HG03342 (cell line): ENCODE measurements around the gene OR52H1.
A peak's percentile ranks its signal among the peaks of the same experiment; 100 is the strongest.
"Not testable (repeated sequence)": the region's sequence is repeated elsewhere in the genome, so short reads cannot be mapped to it uniquely, and the experiment has no call there.

Experiments used
- ATAC-seq: cut with Tn5 transposase; IDR thresholded peaks from one replicate; pipeline ENCODE4 v1.9.1; 2021; ENCODE audit warnings: mild to moderate bottlenecking, moderate library complexity; ENCODE audit not compliant: unreplicated experiment

OR52H1 gene

DNA sequence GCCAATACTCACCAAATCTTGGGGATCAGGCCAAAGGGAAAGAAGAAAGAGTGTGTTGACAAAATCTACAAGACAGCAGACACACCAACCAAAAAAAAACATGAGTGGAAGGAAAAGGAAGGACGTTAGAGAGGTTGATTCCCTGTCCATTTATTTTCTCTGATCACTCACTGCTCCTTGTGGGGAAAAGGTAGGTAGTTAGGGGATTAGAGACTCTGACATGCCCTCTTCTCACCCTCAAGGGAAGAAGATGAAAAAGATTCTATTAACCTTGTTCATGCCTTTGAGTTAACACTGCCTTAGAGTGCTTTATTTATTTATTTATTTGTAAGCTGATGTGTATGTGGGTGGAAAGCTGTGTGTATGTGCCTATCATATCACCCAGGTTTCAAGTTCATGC lies at the start of gene OR52H1:
Gene OR52H1 (minus strand): TSS at position 101 of the 400 bp plus-strand sequence. CDS start 3,035 bp downstream, outside the sequence.
- ATAC-seq, result no peak

GRCh38 chr11:5597953-5598352 lies 49.6 kb upstream of the OR52H1 start:
- ATAC-seq, result no peak

DNA sequence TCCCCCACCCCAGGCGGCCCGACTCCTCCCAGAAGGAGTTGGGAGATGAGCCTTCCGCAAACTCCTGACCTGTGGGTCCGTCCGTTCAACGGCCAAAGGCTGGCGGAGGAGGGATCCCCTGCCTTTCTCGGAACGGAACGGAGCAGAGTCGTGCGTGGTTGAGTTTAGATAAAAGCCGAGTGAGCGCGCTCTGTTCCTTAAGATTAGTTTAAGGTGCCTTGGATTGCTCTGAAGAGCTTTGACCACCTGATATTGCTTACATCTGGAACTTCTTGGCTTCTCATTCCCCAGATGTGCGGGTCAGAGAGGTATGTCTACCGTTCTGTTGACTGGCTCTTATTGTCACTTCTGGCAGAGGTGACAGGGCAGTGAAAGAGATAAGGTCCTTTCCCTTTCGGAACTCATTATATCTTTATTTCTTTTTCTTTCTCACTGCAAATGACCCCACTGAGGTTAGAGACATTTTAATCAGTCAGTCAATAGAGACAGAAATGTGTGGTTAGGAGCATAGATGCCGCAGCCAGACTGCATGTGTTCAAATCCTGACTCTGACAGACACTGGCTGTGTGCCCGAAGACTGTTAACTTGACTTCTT lies 48.4 kb upstream of the OR52H1 start, which contains the start of gene TRIM6:
Gene TRIM6 (plus strand): TSS at position 31 of the 595 bp plus-strand sequence. CDS start 261 bp downstream, at position 292.
- peak; percentile 45 for ATAC-seq

DNA sequence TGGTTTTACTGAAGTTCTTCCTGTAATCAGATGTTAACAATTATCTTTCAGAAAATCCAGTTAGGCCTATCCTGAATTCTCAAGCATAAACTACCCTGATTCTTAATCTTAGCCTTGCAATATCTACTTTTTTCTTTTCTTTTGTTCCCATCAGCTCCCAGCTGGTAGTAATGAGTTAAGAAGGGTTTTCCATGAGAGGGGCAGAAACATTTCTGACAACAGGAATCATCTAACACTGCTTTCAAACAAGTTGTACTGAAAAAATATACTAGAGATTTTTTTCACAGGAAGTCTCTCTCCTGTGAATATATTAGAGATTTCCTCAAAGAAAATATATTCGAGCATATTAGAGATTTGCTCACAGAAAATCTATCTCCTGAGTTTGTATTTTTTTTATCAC lies 44.8 kb upstream of the OR52H1 start:
- ATAC-seq, result no peak

DNA sequence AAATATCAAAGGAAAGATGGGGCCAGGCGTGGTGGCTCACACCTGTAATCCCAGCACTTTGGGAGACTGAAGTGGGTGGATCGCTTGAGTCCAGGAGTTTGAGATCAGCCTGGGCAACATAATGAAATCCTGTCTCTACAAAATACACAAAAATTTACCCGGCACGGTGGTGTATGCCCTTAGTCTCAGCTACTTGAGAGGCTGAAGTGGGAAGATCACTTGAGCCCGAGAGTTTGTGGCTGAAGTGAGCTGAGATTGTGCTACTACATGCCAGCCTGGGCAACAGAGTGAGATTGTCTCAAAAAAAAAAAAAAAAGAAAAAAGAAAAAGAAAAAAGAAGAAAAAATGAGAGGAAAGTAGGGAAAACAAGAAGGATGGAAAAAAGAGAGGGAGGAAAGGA lies 44.3 kb upstream of the OR52H1 start:
- no peak for ATAC-seq

DNA sequence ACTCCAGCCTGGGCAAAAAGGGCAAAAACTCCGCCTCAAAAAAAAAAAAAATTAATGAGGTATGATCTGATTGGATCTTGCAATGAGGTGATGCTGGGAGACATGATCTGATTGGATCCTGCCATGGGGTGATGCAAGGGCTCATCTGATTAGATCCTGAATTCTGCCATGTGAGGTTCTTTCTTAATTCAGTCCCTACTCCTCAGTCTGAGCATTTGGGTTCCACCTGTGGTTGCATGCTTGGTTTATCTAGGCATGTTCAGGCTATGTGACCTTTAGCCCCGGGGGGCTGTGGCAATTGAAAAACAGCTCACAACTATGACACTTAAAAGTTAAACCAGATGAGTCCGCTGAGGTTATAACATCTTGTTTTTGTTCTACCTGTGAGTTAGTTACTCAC lies 43.3 kb upstream of the OR52H1 start:
- ATAC-seq, result no peak

GRCh38 chr11:5589906-5590305 lies 41.6 kb upstream of the OR52H1 start:
- ATAC-seq, result not testable (repeated sequence)

- not testable (repeated sequence) for ATAC-seq
Observed at GRCh38 chr11:5584458-5584857, 36.1 kb upstream of the OR52H1 start.

DNA sequence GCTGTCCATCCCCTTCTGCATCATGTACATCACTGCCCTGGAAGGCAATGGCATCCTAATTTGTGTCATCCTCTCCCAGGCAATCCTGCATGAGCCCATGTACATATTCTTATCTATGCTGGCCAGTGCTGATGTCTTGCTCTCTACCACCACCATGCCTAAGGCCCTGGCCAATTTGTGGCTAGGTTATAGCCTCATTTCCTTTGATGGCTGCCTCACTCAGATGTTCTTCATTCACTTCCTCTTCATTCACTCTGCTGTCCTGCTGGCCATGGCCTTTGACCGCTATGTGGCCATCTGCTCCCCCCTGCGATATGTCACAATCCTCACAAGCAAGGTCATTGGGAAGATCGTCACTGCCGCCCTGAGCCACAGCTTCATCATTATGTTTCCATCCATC lies 32.7 kb upstream of the OR52H1 start:
- no peak for ATAC-seq

- no peak for ATAC-seq
Observed at GRCh38 chr11:5580577-5580976, 32.2 kb upstream of the OR52H1 start, which contains the start of gene OR52B6. OR52B6 (plus strand) TSS chr11:5580877; CDS start chr11:5580877, 0 bp downstream.

GRCh38 chr11:5577101-5577500 lies 28.8 kb upstream of the OR52H1 start:
- no peak for ATAC-seq

GRCh38 chr11:5575152-5575551 lies 26.8 kb upstream of the OR52H1 start:
- no peak for ATAC-seq

GRCh38 chr11:5574654-5575053 lies 26.3 kb upstream of the OR52H1 start:
- ATAC-seq, result no peak

DNA sequence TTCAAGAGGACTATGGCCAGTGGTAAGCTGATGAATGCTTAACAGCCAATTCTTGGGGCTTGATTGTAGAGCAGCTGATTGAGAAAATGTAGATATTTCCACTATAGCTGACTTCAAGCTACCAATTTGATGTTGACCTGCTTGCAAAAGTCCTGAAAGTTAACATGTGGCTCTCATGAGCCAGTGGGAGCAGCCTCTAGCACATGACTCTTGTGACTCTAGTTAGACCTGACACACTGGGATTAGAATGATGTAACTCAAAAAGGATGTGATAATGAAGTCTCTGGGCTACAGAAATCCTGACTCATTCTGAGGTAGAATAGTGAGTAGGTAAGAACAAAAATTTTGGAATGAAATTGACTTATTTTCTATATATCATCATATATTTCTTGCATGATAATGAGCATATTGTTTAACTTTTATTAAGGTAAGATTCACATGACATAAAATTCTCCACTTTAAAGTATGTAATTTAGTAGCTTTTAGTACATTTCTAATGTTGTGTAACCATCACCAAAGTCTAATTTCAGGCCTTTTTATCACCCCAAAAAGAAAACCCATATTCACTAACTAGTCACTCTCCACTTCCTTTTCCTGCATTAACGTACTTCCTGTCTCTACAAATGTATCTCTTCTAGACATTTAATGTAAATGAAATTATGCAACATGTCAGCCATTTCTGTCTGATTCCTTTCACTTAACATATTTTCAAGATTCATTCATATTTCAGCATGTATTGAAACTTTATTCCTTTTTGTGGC lies 16.1 kb upstream of the OR52H1 start:
- ATAC-seq, result no peak

DNA sequence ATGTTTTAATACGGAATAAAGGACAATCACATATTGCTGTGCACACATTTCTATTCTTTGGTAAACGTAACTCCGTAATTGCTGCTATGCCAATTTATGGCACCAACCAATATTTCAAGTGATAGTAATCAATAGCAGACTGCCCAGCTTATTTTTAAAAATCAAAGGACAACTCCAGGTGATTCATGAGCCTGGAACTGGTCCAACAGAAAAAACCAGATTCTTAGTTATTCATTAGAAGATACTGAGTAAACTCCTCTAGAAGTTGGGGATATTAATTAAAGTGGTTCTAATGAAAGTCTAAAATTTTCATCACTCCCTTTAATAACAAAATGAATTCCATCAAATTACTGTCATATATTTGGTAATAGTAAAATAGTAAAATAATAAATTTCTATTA lies 9.4 kb upstream of the OR52H1 start:
- no peak for ATAC-seq

DNA sequence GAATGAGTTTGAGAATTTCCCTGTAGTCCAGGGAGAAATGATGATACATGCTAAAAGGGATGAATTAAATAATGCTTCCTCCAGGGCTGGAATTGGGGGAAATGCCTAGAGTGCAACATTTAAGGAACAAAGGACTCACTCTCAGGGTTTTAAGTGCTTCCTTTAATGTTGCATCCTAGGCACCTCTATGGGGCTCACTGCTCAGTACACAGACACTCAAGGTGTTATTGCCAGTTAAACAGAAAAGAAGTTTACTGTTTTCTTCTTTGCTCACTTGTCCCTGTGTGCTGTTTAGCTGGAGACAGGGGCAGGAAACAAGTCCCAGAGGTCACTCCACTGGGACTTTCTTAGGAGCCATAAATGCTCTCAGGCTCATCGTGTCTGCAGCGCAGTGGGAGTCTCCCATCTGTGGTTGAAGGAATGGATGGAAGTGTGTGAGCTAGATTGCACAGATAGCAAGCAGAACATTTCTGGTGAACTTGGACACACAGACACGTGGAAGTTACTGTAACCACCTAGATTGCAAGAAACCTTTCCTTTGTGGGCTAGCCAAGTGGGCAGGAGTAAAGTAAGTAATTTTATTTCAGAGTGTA lies 8.4 kb upstream of the OR52H1 start:
- no peak for ATAC-seq

DNA sequence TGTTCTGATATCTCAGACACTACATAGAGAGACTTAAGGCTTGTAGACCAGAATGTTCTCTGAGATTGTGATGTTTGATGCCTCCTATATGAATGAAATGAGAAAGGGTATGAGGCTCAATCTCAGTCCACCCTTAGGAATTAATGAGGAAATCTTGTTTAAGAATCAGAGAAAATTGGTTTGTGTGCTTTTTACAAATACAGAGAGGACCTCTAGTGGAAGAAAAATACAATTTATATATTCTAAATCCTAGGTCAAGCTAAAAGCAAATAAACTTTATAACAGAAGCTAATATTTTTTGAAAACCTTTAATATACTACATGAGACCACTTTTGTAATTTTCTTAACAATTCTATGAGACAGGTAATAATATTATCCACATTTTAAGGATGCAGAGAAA lies 5.0 kb upstream of the OR52H1 start:
- ATAC-seq, result no peak

DNA sequence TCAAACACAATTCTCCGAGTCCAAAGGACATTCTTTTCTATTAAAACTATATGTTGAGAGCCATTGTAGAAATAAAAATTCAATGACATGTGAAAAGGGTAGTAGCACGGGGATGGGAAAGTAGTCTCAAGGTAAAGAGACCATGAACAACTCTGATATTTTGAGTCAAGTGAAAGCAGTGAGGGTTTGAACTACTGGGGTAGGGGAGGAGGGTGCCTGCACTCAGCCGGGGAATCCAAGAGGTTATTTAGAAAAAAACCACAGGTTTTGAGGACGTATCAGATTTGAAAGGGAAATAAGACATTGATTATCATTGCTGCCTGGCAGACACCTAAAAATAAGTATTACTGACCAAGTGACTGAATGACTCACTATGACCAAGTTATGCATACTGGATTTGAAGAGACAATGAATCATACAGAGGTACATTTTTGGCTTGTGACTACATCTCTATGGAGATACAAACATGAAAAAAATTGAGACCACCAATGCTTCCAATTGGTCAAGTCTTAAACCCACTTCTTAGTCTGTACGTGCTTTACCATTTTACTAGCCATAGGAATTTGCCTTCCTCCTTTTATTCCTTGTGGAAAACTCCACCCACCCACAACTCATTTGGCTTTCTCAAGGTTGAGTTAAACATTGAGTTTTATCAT lies 2.2 kb upstream of the OR52H1 start:
- no peak for ATAC-seq

DNA sequence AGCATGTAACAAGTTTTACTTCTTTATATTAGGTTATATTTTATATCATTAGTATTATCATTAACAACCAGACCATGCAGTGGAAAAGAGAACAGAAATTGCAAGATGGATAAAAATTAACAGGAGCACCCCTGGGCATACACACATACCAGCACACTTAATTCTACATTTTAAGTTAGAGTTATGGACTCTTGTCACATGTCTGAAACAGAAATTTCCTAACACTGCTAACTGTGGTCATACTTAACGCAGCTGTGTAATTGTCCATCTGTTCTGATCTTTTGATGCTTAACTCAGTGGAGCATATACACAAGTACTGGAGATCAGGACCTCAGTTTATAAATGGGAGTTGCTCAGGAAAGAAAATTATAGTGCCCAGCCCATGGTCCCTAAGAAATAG lies 358 bp downstream of the OR52H1 start:
- ATAC-seq, result peak; percentile 57

- ATAC-seq, result no peak
Observed at GRCh38 chr11:5546457-5546856, 1.9 kb downstream of the OR52H1 start.

GRCh38 chr11:5541427-5541826 lies 6.9 kb downstream of the OR52H1 start:
- ATAC-seq, result no peak
